ENCODE data around the gene ARMC7. TPM values are rescaled to one million over a fixed set of nuclear protein-coding genes. Genes with fewer than 3 reads are reported as not detected.

The ARMC7 gene
- polyA plus RNA-seq, 1 donor from 2014 or later: 3.7 TPM

DNA sequence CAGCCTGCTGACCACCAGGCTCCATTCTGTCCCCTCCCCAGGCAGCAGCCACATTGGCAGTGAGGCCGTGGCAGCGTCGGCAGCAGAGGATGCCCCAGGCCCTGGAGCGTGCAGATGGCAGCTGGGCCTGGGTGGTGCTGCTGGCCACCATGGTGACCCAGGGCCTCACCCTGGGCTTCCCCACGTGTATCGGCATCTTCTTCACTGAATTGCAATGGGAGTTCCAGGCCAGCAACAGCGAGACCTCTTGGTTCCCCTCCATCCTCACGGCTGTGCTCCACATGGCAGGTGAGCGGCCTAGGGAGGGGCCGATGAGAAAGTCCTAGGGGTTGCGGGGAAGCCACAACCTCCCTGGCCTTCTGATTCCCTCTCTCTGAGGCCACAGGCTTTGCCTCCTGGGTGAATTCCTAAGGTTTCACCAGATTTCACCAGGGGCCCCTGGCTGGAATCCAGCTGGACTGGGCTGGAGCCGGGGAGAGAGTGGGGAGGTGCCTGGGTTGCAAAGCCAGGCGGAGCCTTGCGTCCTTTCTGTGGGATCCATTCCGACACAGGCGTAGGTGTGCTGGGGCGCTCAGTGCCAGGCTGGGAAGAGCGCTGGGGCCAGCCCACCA, 16.1 kb upstream of the ARMC7 start:
- Histone ChIP-seq H3K36me3 (ENCODE audit: insufficient read depth, low read length) (no peaks in the 10 kb centered on the region), H3K9me2 (ENCODE audit: insufficient read depth, low read length) (no peaks in the 10 kb centered on the region), H4K20me1 (ENCODE audit: insufficient read depth) (no peaks in the 10 kb centered on the region), H3K4me2 (ENCODE audit: low read length) (no peak overlapping the region), H3K4me3 (ENCODE audit: low read length) (no peak overlapping the region), H3K9ac (ENCODE audit: low read length) (no peak overlapping the region), H3K79me2 (replicated peaks; ENCODE audit: insufficient read depth, low read length) (no peaks in the 10 kb centered on the region), H3K27me3 (ENCODE audit: insufficient read depth, low read depth, low read length) (peaks cover under 1% of the 10 kb centered on the region), H3F3A (ENCODE audit: insufficient read depth, low read length, poor library complexity, severe bottlenecking) (no peaks in the 10 kb centered on the region), H3K9me3 (ENCODE audit: low read length) (no peaks in the 10 kb centered on the region), H2AFZ (ENCODE audit: low read depth, low read length) (no peak overlapping the region), H3K27ac (ENCODE audit: low read length) (no peak overlapping the region)
- TF ChIP-seq SMC3 (conservative IDR thresholded peaks at IDR 0.05; ENCODE audit: poor library complexity) (no peak), RAD21 (conservative IDR thresholded peaks at IDR 0.05) (no peak), POLR2AphosphoS5 (IDR thresholded peaks at IDR 0.05) (no peak), EZH2 (IDR thresholded peaks at IDR 0.05; ENCODE audit: borderline replicate concordance, insufficient read depth, low read length, poor library complexity, severe bottlenecking) (no peak)
- TF ChIP-seq, protein P1, sequence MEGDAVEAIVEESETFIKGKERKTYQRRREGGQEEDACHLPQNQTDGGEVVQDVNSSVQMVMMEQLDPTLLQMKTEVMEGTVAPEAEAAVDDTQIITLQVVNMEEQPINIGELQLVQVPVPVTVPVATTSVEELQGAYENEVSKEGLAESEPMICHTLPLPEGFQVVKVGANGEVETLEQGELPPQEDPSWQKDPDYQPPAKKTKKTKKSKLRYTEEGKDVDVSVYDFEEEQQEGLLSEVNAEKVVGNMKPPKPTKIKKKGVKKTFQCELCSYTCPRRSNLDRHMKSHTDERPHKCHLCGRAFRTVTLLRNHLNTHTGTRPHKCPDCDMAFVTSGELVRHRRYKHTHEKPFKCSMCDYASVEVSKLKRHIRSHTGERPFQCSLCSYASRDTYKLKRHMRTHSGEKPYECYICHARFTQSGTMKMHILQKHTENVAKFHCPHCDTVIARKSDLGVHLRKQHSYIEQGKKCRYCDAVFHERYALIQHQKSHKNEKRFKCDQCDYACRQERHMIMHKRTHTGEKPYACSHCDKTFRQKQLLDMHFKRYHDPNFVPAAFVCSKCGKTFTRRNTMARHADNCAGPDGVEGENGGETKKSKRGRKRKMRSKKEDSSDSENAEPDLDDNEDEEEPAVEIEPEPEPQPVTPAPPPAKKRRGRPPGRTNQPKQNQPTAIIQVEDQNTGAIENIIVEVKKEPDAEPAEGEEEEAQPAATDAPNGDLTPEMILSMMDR (IDR thresholded peaks at IDR 0.05; ENCODE audit: poor library complexity, severe bottlenecking): no peak
- TF ChIP-seq, protein P2, sequence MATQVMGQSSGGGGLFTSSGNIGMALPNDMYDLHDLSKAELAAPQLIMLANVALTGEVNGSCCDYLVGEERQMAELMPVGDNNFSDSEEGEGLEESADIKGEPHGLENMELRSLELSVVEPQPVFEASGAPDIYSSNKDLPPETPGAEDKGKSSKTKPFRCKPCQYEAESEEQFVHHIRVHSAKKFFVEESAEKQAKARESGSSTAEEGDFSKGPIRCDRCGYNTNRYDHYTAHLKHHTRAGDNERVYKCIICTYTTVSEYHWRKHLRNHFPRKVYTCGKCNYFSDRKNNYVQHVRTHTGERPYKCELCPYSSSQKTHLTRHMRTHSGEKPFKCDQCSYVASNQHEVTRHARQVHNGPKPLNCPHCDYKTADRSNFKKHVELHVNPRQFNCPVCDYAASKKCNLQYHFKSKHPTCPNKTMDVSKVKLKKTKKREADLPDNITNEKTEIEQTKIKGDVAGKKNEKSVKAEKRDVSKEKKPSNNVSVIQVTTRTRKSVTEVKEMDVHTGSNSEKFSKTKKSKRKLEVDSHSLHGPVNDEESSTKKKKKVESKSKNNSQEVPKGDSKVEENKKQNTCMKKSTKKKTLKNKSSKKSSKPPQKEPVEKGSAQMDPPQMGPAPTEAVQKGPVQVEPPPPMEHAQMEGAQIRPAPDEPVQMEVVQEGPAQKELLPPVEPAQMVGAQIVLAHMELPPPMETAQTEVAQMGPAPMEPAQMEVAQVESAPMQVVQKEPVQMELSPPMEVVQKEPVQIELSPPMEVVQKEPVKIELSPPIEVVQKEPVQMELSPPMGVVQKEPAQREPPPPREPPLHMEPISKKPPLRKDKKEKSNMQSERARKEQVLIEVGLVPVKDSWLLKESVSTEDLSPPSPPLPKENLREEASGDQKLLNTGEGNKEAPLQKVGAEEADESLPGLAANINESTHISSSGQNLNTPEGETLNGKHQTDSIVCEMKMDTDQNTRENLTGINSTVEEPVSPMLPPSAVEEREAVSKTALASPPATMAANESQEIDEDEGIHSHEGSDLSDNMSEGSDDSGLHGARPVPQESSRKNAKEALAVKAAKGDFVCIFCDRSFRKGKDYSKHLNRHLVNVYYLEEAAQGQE (IDR thresholded peaks at IDR 0.05; ENCODE audit: borderline replicate concordance): no peak

DNA sequence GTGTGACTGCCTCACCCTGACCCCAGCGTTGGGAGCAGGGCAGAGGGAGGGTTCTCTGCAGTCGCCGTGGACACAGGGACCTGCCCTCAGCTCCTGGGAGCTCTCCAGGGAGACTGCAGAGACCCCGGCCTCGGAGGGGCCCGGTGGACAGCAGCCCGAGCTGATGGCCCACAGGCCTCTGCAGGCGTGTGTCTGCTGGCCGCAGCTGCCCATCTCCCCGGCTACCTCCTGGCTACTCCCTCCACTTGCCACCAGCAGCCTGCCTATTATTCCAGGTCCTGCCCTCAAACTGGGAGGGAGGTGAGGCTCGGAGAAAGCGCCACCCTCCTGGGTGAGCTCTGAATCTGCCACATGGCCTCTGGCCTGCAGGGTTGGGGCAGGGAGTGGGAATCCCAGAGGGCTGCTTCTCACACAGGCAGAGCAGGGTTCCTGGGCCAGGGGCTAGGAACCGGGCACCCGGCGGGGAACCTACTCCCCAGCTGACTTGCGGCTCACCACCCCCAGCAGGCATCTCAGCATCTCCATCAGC, 14.8 kb upstream of the ARMC7 start:
- H3K36me3 ChIP-seq (ENCODE audit: insufficient read depth, low read length): no peaks in the 10 kb centered on the region
- no peak overlapping the region for H3K27ac ChIP-seq (ENCODE audit: low read length)
- no peaks in the 10 kb centered on the region for H3F3A ChIP-seq (ENCODE audit: insufficient read depth, low read length, poor library complexity, severe bottlenecking)
- H3K4me2 ChIP-seq (ENCODE audit: low read length): no peak overlapping the region
- no peaks in the 10 kb centered on the region for H3K27me3 ChIP-seq (ENCODE audit: insufficient read depth, low read depth, low read length)
- no peaks in the 10 kb centered on the region for H3K79me2 ChIP-seq (replicated peaks; ENCODE audit: insufficient read depth, low read length)
- no peaks in the 10 kb centered on the region for H4K20me1 ChIP-seq (ENCODE audit: insufficient read depth)
- H3K9me3 ChIP-seq (ENCODE audit: low read length): no peaks in the 10 kb centered on the region
- no peak overlapping the region for H3K4me3 ChIP-seq (ENCODE audit: low read length)
- no peak overlapping the region for H2AFZ ChIP-seq (ENCODE audit: low read depth, low read length)
- TF ChIP-seq TAF1 (IDR thresholded peaks at IDR 0.05; ENCODE audit: low read depth) (no peak), POLR2AphosphoS5 (IDR thresholded peaks at IDR 0.05) (no peak), MXI1 (conservative IDR thresholded peaks at IDR 0.05; ENCODE audit: poor library complexity, severe bottlenecking) (no peak), RAD21 (conservative IDR thresholded peaks at IDR 0.05) (no peak), EP300 (conservative IDR thresholded peaks at IDR 0.05; ENCODE audit: poor library complexity, severe bottlenecking) (no peak), EZH2 (IDR thresholded peaks at IDR 0.05; ENCODE audit: borderline replicate concordance, insufficient read depth, low read length, poor library complexity, severe bottlenecking) (no peak), SMC3 (conservative IDR thresholded peaks at IDR 0.05; ENCODE audit: poor library complexity) (no peak)
- TF ChIP-seq, protein P1 (IDR thresholded peaks at IDR 0.05; ENCODE audit: poor library complexity, severe bottlenecking): no peak
- TF ChIP-seq, protein P2 (IDR thresholded peaks at IDR 0.05; ENCODE audit: borderline replicate concordance): no peak
- no peaks in the 10 kb centered on the region for H3K9me2 ChIP-seq (ENCODE audit: insufficient read depth, low read length)
- H3K9ac ChIP-seq (ENCODE audit: low read length): no peak overlapping the region

Data from neural cell (in vitro differentiated cells).